ENCODE measurements around the gene MYCT1. TPM values are rescaled to one million over a fixed set of nuclear protein-coding genes. Genes with fewer than 3 reads are reported as not detected.

The MYCT1 gene
- total RNA-seq (ENCODE audit: unreplicated experiment): 178 TPM
- long read RNA-seq, transcript MYCT1-201 (2 exons, 3,030 nt): major isoform, 36 of 52 reads
- long read RNA-seq, partial matches to known transcripts: 0 of 52 reads
- long read RNA-seq, other reads (novel, unspliced or antisense): 9 of 52 reads

DNA sequence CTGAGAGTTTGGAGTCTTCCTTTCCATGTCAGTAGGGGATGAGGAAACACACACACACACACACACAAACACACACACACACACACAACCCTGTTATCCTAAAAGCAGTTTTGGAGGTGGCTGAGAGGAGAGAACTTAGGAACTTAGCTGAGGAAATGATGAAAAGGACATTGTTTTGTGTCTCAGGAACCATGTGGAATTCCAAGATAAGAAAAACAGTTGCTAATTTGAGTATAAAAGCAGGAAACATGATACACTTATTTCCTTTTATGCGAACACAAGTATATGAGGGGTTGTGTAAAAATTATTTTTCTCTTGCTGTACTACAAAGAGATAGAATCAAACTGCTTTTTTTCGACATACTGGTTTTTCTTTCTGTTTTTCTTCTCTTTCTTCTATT is at the start of gene MYCT1:
MYCT1 (plus strand) TSS at position 264 of the 400 bp plus-strand sequence; CDS start at position 270, 6 bp downstream.
- H3K4me3 Mint-ChIP-seq (ENCODE audit: unreplicated experiment): peak within 1 kb of the TSS; percentile 99
- H3K9me3 Mint-ChIP-seq (ENCODE audit: unreplicated experiment): no peaks in the 10 kb centered on the region
- peak within 1 kb of the TSS; percentile 100 for H3K27ac Mint-ChIP-seq (ENCODE audit: unreplicated experiment)
- peaks cover 11% of the 10 kb centered on the region for H3K27me3 Mint-ChIP-seq (ENCODE audit: unreplicated experiment)
- peaks cover 14% of the 10 kb centered on the region for H3K36me3 Mint-ChIP-seq (ENCODE audit: low read depth, unreplicated experiment)
- TF ChIP-seq CTCF (IDR thresholded peaks at IDR 0.05; ENCODE audit: unreplicated experiment): no peak
- H3K4me1 Mint-ChIP-seq (ENCODE audit: unreplicated experiment): peaks cover 47% of the 10 kb centered on the region
- DNase-seq (ENCODE audit: low spot score): peak; percentile 49

- peaks cover 9% of the 10 kb centered on the region for H3K4me1 Mint-ChIP-seq (ENCODE audit: unreplicated experiment)
- H3K4me3 Mint-ChIP-seq (ENCODE audit: unreplicated experiment): no peak overlapping the region
- DNase-seq (ENCODE audit: low spot score): no peak
- H3K27ac Mint-ChIP-seq (ENCODE audit: unreplicated experiment): no peak overlapping the region
- no peaks in the 10 kb centered on the region for H3K36me3 Mint-ChIP-seq (ENCODE audit: low read depth, unreplicated experiment)
- H3K27me3 Mint-ChIP-seq (ENCODE audit: unreplicated experiment): peaks cover 2% of the 10 kb centered on the region
- H3K9me3 Mint-ChIP-seq (ENCODE audit: unreplicated experiment): no peaks in the 10 kb centered on the region
- TF ChIP-seq CTCF (IDR thresholded peaks at IDR 0.05; ENCODE audit: unreplicated experiment): no peak
Measured at GRCh38 chr6:152648105-152648504, 49.6 kb upstream of the MYCT1 start.

DNA sequence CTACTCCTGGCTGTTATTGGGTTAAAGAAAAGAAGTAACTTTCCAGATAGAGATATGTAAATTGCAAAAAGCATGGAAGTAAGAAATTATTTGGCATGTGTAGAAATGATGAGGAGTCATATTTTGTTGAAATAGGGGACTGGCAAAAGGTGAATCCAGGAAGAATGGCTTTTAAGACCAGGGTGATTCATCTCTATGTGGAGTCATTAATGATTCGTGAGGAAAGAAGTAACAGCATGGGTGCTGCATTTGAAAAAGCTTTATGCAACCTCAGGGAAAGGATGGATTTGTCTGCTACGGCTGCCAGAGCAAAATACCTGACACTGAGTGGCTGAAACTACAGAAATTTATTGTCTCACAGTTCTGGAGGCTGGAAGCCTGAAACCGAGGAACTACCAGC is 45.7 kb upstream of the MYCT1 start:
- DNase-seq (ENCODE audit: low spot score): no peak
- no peak overlapping the region for H3K4me3 Mint-ChIP-seq (ENCODE audit: unreplicated experiment)
- peaks cover 9% of the 10 kb centered on the region for H3K4me1 Mint-ChIP-seq (ENCODE audit: unreplicated experiment)
- H3K27ac Mint-ChIP-seq (ENCODE audit: unreplicated experiment): no peak overlapping the region
- no peaks in the 10 kb centered on the region for H3K9me3 Mint-ChIP-seq (ENCODE audit: unreplicated experiment)
- TF ChIP-seq CTCF (IDR thresholded peaks at IDR 0.05; ENCODE audit: unreplicated experiment): no peak
- H3K27me3 Mint-ChIP-seq (ENCODE audit: unreplicated experiment): peaks cover 4% of the 10 kb centered on the region
- H3K36me3 Mint-ChIP-seq (ENCODE audit: low read depth, unreplicated experiment): no peaks in the 10 kb centered on the region

GRCh38 chr6:152661776-152662175 is 35.9 kb upstream of the MYCT1 start:
- H3K4me3 Mint-ChIP-seq (ENCODE audit: unreplicated experiment): no peak overlapping the region
- DNase-seq (ENCODE audit: low spot score): no peak
- no peaks in the 10 kb centered on the region for H3K27me3 Mint-ChIP-seq (ENCODE audit: unreplicated experiment)
- H3K27ac Mint-ChIP-seq (ENCODE audit: unreplicated experiment): no peak overlapping the region
- no peaks in the 10 kb centered on the region for H3K36me3 Mint-ChIP-seq (ENCODE audit: low read depth, unreplicated experiment)
- no peaks in the 10 kb centered on the region for H3K9me3 Mint-ChIP-seq (ENCODE audit: unreplicated experiment)
- H3K4me1 Mint-ChIP-seq (ENCODE audit: unreplicated experiment): no peaks in the 10 kb centered on the region
- no peak for TF ChIP-seq CTCF (IDR thresholded peaks at IDR 0.05; ENCODE audit: unreplicated experiment)

DNA sequence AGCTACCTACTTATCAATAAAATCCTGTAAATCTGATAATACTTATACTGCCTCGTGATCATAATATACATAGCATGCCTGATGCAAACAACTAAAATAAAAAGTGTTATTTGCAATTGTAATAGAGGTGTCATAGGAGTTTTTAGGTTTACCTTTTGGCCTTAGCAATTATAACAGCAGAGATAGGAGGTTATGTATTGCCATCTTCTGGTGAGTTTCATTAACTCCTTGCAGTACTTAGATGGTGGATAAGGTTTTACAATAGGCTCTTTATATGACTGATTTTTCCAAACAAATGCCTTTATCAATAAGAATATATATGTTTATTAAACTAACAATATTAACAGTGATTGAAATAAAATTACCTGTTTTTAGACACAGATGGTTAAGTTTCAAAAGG is 27.8 kb upstream of the MYCT1 start:
- Mint-ChIP-seq H3K4me1 (ENCODE audit: unreplicated experiment) (peaks cover 5% of the 10 kb centered on the region), H3K9me3 (ENCODE audit: unreplicated experiment) (no peaks in the 10 kb centered on the region), H3K27ac (ENCODE audit: unreplicated experiment) (no peak overlapping the region), H3K27me3 (ENCODE audit: unreplicated experiment) (no peaks in the 10 kb centered on the region), H3K4me3 (ENCODE audit: unreplicated experiment) (no peak overlapping the region), H3K36me3 (ENCODE audit: low read depth, unreplicated experiment) (no peaks in the 10 kb centered on the region)
- DNase-seq (ENCODE audit: low spot score): no peak
- no peak for TF ChIP-seq CTCF (IDR thresholded peaks at IDR 0.05; ENCODE audit: unreplicated experiment)
